Measurements from ENCODE around the gene BTNL9.
A peak's percentile ranks its signal among the peaks of the same experiment; 100 is the strongest.

BTNL9 gene

GRCh38 chr5:181058786-181059296, 18.8 kb downstream of the BTNL9 start:
- TF ChIP-seq SPI1 (IDR thresholded peaks at IDR 0.05; ENCODE audit: low read depth, low read length) = no peak
- TF ChIP-seq POU2F2 (IDR thresholded peaks at IDR 0.05; ENCODE audit: low read depth, low read length) = no peak
- DNase-seq (ENCODE audit: insufficient read length, low spot score) (no peak), FAIRE-seq (no peak)

- FAIRE-seq = no peak
- TF ChIP-seq SPI1 (IDR thresholded peaks at IDR 0.05; ENCODE audit: low read depth, low read length) (no peak), PAX5 (IDR thresholded peaks at IDR 0.05; ENCODE audit: insufficient read depth, low read length, severe bottlenecking) (no peak), POLR2AphosphoS5 (IDR thresholded peaks at IDR 0.05; ENCODE audit: low read depth, low read length) (no peak), POU2F2 (IDR thresholded peaks at IDR 0.05; ENCODE audit: low read depth, low read length) (no peak), POLR2A (IDR thresholded peaks at IDR 0.05; ENCODE audit: low read depth, low read length) (no peak)
- DNase-seq (ENCODE audit: insufficient read length, low spot score) = peak; percentile 41
Measured at GRCh38 chr5:181059297-181060230, 19.5 kb downstream of the BTNL9 start.

- DNase-seq (ENCODE audit: insufficient read length, low spot score) (no peak), FAIRE-seq (no peak)
- no peak for TF ChIP-seq PAX5 (IDR thresholded peaks at IDR 0.05; ENCODE audit: insufficient read depth, low read length, severe bottlenecking)
- TF ChIP-seq POLR2A (IDR thresholded peaks at IDR 0.05; ENCODE audit: low read depth, low read length) = no peak
- no peak for TF ChIP-seq SPI1 (IDR thresholded peaks at IDR 0.05; ENCODE audit: low read depth, low read length)
- TF ChIP-seq TAF1 (IDR thresholded peaks at IDR 0.05; ENCODE audit: low read depth, low read length) = no peak
- no peak for TF ChIP-seq POU2F2 (IDR thresholded peaks at IDR 0.05; ENCODE audit: low read depth, low read length)
- TF ChIP-seq POLR2AphosphoS5 (IDR thresholded peaks at IDR 0.05; ENCODE audit: low read depth, low read length) = no peak
Measured at GRCh38 chr5:181060231-181060590, 20.1 kb downstream of the BTNL9 start.

DNA sequence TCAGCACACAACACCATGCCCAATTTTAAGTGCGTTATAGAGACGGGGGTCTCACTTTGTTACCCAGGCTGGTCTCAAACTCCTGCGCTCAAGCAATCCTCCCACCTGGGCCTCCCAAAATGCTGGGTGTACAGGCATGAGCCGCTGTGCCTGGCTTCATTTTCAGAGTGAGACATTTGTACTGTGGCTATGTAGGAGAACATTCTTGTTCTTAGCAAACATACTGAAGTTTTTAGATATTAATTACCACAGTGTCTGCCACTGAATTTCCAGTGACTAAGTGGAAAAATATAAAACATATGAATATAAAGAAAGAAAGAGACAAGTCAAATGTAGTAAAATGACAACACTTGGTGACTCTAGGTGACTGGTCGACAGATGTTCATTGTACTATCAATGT, 20.9 kb downstream of the BTNL9 start:
- DNase-seq (ENCODE audit: insufficient read length, low spot score) (no peak), FAIRE-seq (no peak)
- TF ChIP-seq POLR2AphosphoS5 (IDR thresholded peaks at IDR 0.05; ENCODE audit: low read depth, low read length) (no peak), POU2F2 (IDR thresholded peaks at IDR 0.05; ENCODE audit: low read depth, low read length) (no peak), PAX5 (IDR thresholded peaks at IDR 0.05; ENCODE audit: insufficient read depth, low read length, severe bottlenecking) (no peak), SPI1 (IDR thresholded peaks at IDR 0.05; ENCODE audit: low read depth, low read length) (no peak), POLR2A (IDR thresholded peaks at IDR 0.05; ENCODE audit: low read depth, low read length) (no peak), TAF1 (IDR thresholded peaks at IDR 0.05; ENCODE audit: low read depth, low read length) (no peak)

DNA sequence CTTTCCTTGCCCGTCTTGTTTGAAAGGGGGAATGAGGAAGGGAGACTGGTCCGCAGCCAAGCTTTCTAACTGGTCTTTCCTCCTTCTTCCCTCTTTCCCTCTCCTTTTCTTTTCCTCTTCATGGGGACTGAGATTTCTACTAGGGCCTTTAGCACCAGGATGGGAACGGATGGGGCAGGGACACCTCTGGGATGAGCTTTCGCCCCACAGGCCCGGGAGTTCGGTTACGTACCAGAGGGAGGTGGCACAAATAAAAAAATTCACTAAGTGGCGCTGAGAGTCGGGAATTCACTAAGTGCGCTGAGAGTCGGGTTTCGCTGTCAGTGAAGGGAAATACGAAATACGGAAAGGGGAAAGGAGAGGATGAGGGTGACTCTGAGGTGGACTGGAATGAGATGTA, 21.6 kb downstream of the BTNL9 start:
- TF ChIP-seq SPI1 (IDR thresholded peaks at IDR 0.05; ENCODE audit: low read depth, low read length) (no peak), POU2F2 (IDR thresholded peaks at IDR 0.05; ENCODE audit: low read depth, low read length) (no peak), PAX5 (IDR thresholded peaks at IDR 0.05; ENCODE audit: insufficient read depth, low read length, severe bottlenecking) (no peak), POLR2AphosphoS5 (IDR thresholded peaks at IDR 0.05; ENCODE audit: low read depth, low read length) (no peak), TAF1 (IDR thresholded peaks at IDR 0.05; ENCODE audit: low read depth, low read length) (no peak), POLR2A (IDR thresholded peaks at IDR 0.05; ENCODE audit: low read depth, low read length) (no peak)
- FAIRE-seq (no peak), DNase-seq (ENCODE audit: insufficient read length, low spot score) (no peak)

DNA sequence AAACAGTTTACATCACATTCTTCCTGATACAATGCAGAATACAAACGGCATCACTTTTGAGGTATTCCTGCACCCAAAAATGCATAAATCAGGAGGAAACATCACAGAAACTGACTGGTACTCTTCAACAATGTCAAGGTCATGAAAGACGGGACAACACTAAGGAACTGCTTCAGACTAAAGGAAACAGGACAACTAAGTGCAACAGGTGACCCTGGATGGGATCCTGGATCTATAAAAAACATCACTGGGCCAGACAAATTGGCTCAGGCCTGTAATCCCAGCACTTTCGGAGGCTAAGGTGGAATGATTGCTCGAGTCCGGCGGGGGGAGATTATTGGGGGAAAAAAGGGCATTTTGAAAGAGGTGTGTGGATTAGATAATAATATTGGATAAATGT, 22.6 kb downstream of the BTNL9 start:
- TF ChIP-seq POU2F2 (IDR thresholded peaks at IDR 0.05; ENCODE audit: low read depth, low read length) (no peak), TAF1 (IDR thresholded peaks at IDR 0.05; ENCODE audit: low read depth, low read length) (no peak), PAX5 (IDR thresholded peaks at IDR 0.05; ENCODE audit: insufficient read depth, low read length, severe bottlenecking) (no peak), POLR2A (IDR thresholded peaks at IDR 0.05; ENCODE audit: low read depth, low read length) (no peak), SPI1 (IDR thresholded peaks at IDR 0.05; ENCODE audit: low read depth, low read length) (no peak), POLR2AphosphoS5 (IDR thresholded peaks at IDR 0.05; ENCODE audit: low read depth, low read length) (no peak)
- no peak for FAIRE-seq
- DNase-seq (ENCODE audit: insufficient read length, low spot score) = no peak

- no peak for FAIRE-seq
- DNase-seq (ENCODE audit: insufficient read length, low spot score) = no peak
- no peak for TF ChIP-seq SPI1 (IDR thresholded peaks at IDR 0.05; ENCODE audit: low read depth, low read length)
- no peak for TF ChIP-seq TAF1 (IDR thresholded peaks at IDR 0.05; ENCODE audit: low read depth, low read length)
- no peak for TF ChIP-seq POU2F2 (IDR thresholded peaks at IDR 0.05; ENCODE audit: low read depth, low read length)
- TF ChIP-seq POLR2A (IDR thresholded peaks at IDR 0.05; ENCODE audit: low read depth, low read length) = no peak
- no peak for TF ChIP-seq POLR2AphosphoS5 (IDR thresholded peaks at IDR 0.05; ENCODE audit: low read depth, low read length)
- no peak for TF ChIP-seq PAX5 (IDR thresholded peaks at IDR 0.05; ENCODE audit: insufficient read depth, low read length, severe bottlenecking)
Measured at GRCh38 chr5:181063514-181063913, 23.4 kb downstream of the BTNL9 start.

DNA sequence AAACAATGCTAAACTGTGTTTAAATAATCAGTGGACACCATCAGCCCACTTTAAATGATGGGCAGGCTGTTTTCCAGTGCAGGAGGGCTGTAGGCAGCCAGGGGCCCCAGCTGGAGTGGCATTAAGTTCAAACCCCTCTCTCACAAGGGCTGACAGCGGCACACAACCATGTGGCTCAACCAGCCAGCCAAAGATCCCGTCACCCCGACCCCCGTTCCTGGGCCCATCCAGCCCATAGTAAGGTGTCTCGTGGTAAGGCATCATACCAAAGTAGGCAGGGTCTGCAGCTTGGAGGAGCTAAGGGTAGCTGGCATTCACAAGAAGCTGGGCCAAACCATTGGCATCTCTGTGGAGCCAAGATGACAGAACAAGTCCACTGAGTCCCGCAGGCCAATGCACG, 24.9 kb downstream of the BTNL9 start:
- TF ChIP-seq POLR2A (IDR thresholded peaks at IDR 0.05; ENCODE audit: low read depth, low read length) (no peak), POLR2AphosphoS5 (IDR thresholded peaks at IDR 0.05; ENCODE audit: low read depth, low read length) (no peak), TAF1 (IDR thresholded peaks at IDR 0.05; ENCODE audit: low read depth, low read length) (no peak), SPI1 (IDR thresholded peaks at IDR 0.05; ENCODE audit: low read depth, low read length) (no peak), PAX5 (IDR thresholded peaks at IDR 0.05; ENCODE audit: insufficient read depth, low read length, severe bottlenecking) (no peak), POU2F2 (IDR thresholded peaks at IDR 0.05; ENCODE audit: low read depth, low read length) (no peak)
- FAIRE-seq = no peak

DNA sequence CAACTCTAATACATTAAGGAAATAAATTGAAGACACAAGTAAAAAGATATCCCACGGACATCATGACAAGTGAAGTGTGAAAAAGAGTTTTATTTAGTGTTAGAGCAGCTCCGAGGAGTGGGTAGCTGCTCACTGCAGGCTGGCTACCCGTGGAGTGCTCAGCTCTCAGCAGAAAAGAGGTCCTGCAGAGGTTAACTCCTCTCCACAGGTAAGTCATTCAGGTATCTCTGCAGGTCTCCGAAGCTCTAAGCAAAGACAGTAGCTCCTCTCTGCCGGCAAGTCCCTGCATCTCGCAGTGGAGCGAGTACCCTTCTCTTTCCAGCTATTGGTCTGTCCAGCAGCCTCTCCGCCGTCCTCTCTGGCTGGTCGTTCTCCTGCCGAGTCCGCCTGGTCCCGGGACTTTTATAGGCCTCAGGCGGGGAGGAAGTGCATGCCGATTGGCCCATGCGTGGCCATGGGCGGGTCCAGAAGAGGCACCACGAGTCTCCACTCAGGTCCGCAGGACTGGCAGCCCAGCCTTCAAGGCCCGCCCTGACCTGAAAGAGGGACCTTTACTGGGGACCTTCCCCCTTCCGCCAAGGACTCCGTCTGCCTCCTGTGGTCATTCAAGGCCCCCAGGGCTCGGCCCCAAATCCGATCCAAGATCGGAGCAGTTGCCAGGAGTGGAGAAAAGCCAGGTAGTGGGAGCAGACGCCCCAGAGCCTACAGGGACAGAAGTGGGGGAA, 29.9 kb downstream of the BTNL9 start:
- FAIRE-seq (no peak), DNase-seq (ENCODE audit: insufficient read length, low spot score) (no peak)
- TF ChIP-seq PAX5 (IDR thresholded peaks at IDR 0.05; ENCODE audit: insufficient read depth, low read length, severe bottlenecking) (no peak), SPI1 (IDR thresholded peaks at IDR 0.05; ENCODE audit: low read depth, low read length) (no peak), POU2F2 (IDR thresholded peaks at IDR 0.05; ENCODE audit: low read depth, low read length) (no peak), TAF1 (IDR thresholded peaks at IDR 0.05; ENCODE audit: low read depth, low read length) (no peak), POLR2A (IDR thresholded peaks at IDR 0.05; ENCODE audit: low read depth, low read length) (no peak), POLR2AphosphoS5 (IDR thresholded peaks at IDR 0.05; ENCODE audit: low read depth, low read length) (no peak)

More for the DNA sequence above, 24.9 kb downstream of the BTNL9 start:
- no peak for DNase-seq (ENCODE audit: insufficient read length, low spot score)

Data from GM12891 (cell line).